ENCODE results near the gene SART1.

Gene SART1

GRCh38 chr11:65965986-65966762 lies 4.6 kb downstream of the SART1 start:
- no peak for DNase-seq

DNA sequence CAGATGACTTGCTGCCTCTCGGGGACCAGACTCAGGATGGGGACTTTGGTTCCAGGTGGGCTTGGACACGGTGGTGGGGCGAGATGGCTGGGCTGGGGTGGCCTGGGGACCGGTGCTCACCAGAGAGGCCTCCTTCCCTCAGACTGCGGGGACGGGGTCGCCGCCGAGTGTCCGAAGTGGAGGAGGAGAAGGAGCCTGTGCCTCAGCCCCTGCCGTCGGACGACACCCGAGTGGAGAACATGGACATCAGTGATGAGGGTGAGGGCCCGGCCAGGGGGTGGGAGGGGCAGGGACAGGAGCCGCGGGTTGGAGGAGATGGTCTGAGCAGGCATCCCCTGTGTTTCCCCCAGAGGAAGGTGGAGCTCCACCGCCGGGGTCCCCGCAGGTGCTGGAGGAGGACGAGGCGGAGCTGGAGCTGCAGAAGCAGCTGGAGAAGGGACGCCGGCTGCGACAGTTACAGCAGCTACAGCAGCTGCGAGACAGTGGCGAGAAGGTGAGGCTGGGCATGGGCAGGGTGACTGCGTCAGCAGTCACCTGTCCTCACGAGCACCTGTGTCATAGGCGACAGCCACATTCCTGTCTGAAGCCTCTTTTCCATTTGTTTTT lies 5.9 kb downstream of the SART1 start:
- no peak for DNase-seq

DNA sequence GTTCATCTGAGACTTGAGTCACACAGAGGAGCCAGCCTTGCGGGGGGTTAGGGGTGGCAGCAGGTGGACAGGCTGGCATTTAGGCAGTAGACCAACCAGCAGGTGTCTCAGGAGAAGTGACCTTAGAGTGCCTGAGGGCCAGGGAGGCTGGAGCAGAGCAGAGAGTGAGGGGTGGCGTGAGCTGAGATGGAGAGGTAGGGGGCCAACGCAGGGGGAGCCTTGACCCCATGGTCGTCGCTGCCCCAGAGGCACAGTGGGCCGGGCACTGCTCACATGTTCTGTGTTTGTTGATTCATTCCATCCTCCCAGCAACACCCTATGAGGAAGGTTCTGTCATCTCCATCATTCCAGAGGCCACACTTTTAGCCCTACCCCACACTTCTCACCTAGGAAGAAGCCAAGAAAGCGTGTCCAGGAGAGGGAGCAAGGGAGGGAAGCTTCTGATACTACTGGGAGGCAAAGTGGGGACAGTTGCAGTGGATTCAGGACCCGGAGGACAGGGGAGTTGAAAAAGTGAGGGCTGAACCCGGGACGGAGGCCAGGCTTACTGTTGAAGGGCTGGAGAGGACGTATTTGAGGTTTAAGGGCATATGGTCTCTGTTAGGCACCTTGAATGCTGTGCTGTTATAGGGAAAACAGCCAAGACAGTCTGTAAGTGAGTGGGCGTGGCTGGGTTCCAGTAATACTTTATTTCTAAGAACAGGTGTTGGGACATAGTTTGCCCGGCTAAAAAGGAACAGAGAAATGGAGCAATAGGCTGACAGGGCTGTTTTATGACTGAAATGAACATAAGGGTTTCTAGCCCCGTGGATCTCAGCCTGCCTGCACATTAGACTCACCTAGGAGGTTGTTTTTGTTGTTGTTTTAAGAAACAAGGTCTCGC lies 7.3 kb downstream of the SART1 start:
- DNase-seq, result no peak

DNA sequence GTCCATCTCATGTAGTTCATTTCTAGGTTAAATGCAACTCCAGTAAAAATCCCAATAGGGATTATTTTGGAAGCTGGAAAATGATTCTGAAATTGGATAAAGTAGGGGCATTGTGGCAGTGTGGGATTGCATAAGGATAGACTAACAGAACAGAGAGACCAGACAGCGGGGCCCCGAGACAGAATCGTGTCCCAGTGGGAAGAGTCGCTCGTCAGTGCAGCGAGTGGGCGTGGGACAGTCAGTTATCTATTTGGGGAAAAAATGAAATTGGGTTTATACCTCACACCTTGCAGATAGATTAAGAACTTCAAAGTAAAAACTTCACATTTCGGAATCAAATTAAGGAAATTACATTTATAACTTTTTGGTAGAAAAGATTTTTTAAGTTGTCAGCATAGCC lies 10.6 kb downstream of the SART1 start:
- no peak for DNase-seq

- DNase-seq, result peak; percentile 9
These were observed 12.0 kb downstream of the SART1 start for GRCh38 chr11:65973439-65974110.

GRCh38 chr11:65975771-65976170 lies 14.2 kb downstream of the SART1 start:
- DNase-seq, result no peak

DNA sequence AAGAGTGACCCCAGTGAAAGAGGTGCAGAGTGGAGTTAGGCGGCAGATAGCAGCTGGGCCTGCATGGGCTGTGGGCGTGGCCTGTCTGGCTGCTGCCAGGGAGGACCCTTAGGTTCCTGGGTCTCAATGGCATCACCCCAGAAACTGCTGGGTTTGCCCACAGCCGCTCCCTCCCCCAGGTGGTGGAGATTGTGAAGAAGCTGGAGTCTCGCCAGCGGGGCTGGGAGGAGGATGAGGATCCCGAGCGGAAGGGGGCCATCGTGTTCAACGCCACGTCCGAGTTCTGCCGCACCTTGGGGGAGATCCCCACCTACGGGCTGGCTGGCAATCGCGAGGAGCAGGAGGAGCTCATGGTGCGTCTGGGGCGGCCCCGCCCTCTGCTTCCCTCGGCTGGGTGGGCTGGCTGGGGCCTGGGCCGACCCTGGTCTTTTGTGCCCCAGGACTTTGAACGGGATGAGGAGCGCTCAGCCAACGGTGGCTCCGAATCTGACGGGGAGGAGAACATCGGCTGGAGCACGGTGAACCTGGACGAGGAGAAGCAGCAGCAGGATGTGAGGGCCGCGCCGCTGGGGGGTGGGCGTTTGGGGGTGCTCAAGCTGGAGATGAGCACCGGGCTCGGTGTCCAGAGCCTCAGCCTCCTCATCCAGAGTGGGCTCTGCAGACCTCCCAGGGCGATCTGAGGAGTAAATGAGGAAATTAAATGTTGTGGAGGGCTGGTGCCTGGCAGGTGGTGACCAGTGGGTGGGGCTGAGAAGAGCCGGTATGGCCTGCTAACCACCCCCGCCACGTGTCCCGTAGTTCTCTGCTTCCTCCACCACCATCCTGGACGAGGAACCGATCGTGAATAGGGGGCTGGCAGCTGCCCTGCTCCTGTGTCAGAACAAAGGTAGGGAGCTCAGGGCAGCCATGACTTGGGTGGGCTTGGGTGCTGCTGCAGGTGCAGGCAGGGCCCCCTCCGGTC lies 15.0 kb downstream of the SART1 start:
- no peak for DNase-seq

DNA sequence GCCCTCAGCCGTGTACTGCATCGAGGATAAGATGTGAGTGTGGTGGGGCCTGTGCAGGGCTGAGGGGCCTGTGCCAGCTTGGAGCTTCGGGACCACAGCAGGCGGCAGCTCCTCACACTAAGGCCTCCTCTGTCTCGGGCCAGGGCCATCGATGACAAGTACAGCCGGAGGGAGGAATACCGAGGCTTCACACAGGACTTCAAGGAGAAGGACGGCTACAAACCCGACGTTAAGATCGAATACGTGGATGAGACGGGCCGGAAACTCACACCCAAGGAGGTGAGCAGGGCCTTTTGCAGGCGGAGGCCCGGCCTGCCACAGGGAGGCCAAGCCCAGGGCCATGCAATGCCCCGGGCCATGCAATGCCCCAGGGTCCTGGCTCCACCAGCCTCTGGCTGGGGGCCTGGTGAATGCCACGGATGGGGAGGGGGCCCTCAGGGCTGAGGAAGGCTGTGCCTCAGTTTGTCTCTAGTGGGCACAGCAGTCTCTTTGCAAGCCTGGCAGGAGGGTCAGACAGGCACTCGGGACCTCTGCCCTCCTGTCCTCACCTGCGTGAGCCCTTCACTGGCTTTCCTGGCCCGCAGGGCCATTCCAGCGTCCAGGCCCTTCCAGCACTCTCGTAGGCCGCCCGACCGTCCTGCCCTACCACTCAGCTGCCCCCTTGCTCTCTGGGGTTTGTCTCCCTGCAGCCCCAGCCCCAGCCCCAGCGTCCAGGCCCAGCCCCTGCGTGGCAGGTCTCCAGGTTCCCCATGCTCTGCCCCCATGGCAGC lies 16.3 kb downstream of the SART1 start:
- DNase-seq, result no peak

DNA sequence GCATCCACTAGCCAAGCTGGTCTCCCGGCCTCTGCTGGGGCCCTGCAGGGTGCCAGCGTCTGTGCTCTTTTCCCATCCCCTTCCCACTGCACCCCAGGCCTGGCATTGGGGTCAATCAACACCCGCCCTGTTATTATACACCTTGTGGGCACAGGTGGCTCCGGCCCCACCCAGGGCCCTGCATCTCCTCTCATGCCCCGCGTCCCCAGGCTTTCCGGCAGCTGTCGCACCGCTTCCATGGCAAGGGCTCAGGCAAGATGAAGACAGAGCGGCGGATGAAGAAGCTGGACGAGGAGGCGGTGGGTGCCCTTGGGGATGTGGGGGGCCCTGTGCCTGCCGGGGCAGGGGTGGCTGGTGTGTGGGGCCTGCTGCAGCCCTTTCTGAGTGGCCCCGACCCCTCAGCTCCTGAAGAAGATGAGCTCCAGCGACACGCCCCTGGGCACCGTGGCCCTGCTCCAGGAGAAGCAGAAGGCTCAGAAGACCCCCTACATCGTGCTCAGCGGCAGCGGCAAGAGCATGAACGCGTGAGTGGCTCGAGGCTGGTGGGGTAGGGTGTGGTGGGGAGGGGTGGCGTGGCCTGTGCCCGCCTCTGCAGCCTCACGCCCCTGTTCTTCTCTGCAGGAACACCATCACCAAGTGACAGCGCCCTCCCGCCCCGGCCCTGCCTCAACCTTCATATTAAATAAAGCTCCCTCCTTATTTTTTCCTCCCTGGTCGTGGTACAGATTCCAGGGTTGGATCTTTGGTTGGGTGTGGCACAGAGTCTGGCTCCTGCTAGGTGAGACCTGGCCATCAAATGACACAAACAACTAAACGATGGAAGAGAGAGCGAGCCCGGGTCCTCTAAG lies 17.1 kb downstream of the SART1 start:
- DNase-seq, result no peak

DNA sequence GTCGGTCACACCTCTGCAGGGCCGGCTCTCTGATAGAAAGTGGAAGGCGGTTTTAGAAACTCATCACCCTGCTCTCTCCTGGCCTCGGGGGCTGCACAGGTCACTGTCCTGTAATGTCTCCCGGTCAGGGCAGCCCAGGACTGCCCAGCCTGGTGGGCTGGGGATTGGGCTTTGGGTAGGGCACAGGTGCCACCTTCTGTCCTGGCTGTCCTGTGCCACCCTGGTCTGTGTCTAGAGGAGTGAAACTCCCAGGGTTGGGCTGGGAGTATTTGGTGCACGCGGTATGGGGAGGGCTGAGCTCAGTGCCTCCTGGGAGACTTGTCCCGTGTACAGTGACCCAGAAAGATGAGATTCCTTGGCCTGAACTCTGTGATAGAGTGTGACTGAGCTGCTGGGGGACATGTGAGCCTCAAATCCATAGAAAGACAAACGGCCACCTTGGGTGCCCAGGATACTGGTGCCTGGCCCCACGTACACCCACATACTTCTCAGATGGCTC lies 17.8 kb downstream of the SART1 start:
- DNase-seq, result no peak

- DNase-seq, result no peak
These were observed 19.7 kb downstream of the SART1 start for GRCh38 chr11:65981101-65981740.

DNA sequence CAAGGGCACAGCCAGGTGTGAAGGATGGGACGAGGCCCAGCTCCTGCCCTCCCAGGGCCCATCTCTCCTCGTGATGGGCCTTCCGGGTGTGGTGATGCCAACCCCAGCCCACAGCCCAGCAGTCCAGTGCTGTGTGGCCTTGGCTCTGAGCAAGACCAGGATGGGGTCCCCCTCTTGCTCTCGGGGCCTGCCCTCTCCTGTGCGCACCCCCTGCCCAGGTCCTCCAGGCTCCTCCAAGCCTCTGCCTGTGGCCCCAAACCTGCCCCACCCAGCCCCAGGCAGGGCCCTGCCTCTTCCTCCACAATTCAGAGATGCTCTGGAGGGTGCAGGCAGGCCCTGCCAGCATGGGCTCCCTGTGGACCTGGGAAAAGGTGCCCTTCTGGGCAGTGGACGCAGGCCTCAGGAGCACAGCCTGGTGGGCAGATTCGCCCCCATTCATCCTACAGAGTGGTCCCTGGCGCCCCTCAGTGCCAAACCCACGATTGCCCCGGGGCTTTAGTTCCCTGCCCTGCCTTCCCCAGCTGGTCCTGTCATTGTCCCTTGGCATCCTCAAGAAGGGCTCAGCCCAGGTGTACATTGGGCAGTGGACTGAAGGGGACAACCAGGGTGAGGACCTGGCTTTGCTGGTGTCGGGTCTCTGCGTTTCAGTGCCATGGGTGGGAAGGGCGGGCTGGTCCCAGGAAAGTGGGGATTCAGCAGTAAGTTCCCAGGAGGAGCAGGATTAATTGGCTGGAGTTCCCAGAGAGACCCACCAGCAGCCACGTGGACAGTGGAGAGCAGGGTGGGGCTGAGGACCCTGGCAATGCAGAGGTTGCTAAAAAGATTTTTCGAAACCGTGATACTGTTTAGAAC lies 20.7 kb downstream of the SART1 start:
- no peak for DNase-seq

- DNase-seq, result no peak
These were observed 21.5 kb downstream of the SART1 start for GRCh38 chr11:65982824-65983588.

DNA sequence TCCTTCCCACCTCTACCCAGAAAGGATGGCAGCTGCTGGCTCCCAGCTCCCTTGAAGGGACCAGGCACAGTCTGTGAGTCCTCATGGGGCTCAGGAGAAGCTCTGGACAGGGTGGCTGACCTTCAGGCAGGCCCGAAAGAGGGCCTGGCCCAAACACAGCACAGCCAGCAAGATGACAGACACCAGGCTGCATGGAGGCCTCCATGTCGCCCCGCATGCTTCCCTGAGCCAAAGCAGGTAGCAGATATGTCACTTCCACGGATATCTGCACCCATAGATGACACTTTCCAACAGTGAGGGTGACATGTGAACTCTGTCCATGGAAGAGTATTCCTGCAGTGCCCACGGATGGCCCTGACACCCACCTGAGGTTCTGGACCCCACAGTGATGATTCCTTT lies 22.1 kb downstream of the SART1 start:
- DNase-seq, result no peak

DNA sequence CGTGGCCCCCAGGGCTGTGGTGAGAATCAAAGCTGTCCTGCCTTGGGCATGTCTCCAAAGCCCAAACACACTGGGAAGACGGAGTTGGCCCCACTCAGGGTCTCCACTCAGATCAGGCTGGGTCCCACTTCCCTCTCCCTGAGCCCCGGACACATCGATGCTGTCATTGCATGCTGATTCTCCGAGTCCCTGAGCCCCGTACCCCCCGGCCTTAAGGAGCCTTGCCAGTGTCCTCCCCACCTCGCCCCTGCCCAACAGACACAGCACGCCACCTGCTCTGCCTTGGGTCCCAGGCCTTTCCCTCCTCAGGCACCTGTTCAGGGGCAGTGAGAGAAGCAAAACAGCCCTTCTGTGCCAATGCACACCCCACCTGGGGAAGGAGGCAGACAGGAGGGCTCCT lies 25.8 kb downstream of the SART1 start:
- DNase-seq, result no peak

DNA sequence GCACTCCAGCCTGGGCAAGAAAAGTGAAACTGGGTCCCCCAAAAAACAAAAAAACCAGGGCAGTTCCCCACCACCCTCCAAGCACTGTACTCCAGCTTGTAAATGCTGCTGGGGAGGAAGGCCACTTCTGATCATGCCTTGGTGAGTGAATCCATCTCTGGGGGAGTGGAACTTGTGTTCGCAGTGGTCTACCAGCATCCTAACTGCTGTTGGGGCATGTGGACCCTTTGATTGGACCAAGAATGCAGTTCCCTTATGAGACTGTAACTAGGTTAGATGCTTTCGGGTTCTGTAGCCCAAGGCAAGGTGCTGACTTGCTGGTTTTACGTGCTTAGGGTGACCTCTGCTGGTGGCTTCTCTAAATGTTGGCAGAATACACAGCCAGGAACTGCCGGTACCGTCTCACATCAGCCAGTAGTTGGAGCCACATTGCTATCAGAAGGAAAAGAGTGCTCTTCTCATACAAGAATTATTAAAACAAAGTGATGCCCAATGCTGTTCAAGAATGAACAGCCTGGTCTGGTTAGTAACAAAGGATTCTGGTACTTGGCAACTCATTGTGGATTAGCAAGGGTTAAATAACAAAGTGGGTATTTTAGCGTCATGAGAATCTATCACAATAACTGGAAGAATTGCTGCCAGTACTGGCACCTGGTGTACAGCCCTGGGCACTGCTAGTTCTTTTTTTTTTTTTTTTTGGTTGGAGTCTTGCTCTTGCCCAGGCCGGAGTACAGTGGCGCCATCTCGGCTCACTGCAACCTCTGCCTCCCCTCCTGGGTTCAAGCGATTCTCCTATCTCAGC lies 27.5 kb downstream of the SART1 start:
- peak; percentile 94 for DNase-seq

All from fibroblast of skin of scalp (primary cell).